Endothelial cell of umbilical vein (primary cell): ENCODE data around the gene TREH. TPM values are rescaled to one million over a fixed set of nuclear protein-coding genes. Genes with fewer than 3 reads are reported as not detected.

Source experiments
- BruUV-seq: library from RNA; stranded (reverse); fragments of 400-500 nt; replicated peaks from 2 replicates; lab custom pipeline; 2021; lab: Mats Ljungman, UMichigan
- CTCF ChIA-PET: fragments of 300-600, 350-600 bp; sonication (Branson Sonifier 250); formaldehyde crosslinking; loops from one replicate; lab custom pipeline; 2021; ENCODE audit warnings: antibody characterized with exemption, inconsistent platforms; lab: Charles Lee
- POLR2A ChIA-PET: fragments of 300-600, 350-600 bp; sonication (Branson Sonifier 250); formaldehyde crosslinking; loops from one replicate; lab custom pipeline; 2021; ENCODE audit warnings: antibody characterized with exemption, inconsistent platforms; lab: Charles Lee
- DNase-seq: peaks from one replicate; pipeline ENCODE4 v3.0.0-alpha.2; 2011; ENCODE audit warnings: low read depth, low spot score
- FAIRE-seq: peaks from 2 replicates; lab custom pipeline; 2011; peaks lifted over from hg19 to GRCh38; lab: Jason Lieb, UNC
- H2AFZ ChIP-seq: 2 replicates; pipeline ENCODE4 v1.6.0; 2012; ENCODE audit warnings: low read depth, low read length, control low read depth, inconsistent platforms
- H3K27ac ChIP-seq: 2 replicates; pipeline ENCODE4 v1.5.1; 2011; ENCODE audit warnings: low read depth, mild to moderate bottlenecking, control low read depth, low read length, moderate library complexity; ENCODE audit not compliant: insufficient read depth
- H3K27me3 ChIP-seq, 2 experiments: 2 replicates each; pipeline versions ENCODE4 v1.6.0 to v1.6.1; 2011; ENCODE audit warnings: low read length in 2 of 2, mixed read lengths in 1 of 2; ENCODE audit not compliant: control insufficient read depth in 2 of 2, insufficient read depth in 2 of 2
- H3K36me3 ChIP-seq, 2 experiments: 2 replicates in 1 of 2; 3 replicates in 1 of 2; pipeline ENCODE4 v1.5.1; 2011; ENCODE audit warnings: low read length in 2 of 2, mild to moderate bottlenecking in 1 of 2, moderate library complexity in 1 of 2; ENCODE audit not compliant: control insufficient read depth in 2 of 2, insufficient read depth in 2 of 2; ENCODE audit errors: extremely low read depth in 1 of 2
- H3K4me1 ChIP-seq: 3 replicates; pipeline ENCODE4 v1.5.1; 2011; ENCODE audit warnings: mild to moderate bottlenecking, low read length; ENCODE audit not compliant: control insufficient read depth, insufficient read depth; ENCODE audit errors: extremely low read depth
- H3K4me2 ChIP-seq: 2 replicates; pipeline ENCODE4 v1.6.1; 2011; ENCODE audit warnings: low read length, control low read depth, mixed read lengths; ENCODE audit not compliant: insufficient read depth
- H3K4me3 ChIP-seq, 3 experiments: fragments of 200-600 bp in 1 of 3; sonication (generic), shearing (Covaris generic) in 1 of 3; replicated peaks in 1 of 3; 2 replicates each; pipeline ENCODE4 v1.5.1; 2011 to 2016; ENCODE audit warnings: control low read depth in 3 of 3, low read length in 3 of 3, mild to moderate bottlenecking in 2 of 3, inconsistent platforms in 1 of 3, low read depth in 1 of 3, moderate library complexity in 1 of 3; ENCODE audit not compliant: insufficient read depth in 1 of 3
- H3K79me2 ChIP-seq: 2 replicates; pipeline ENCODE4 v1.6.0; 2012; ENCODE audit warnings: low read length, inconsistent platforms; ENCODE audit not compliant: control insufficient read depth, insufficient read depth
- H3K9ac ChIP-seq: replicated peaks from 2 replicates; pipeline ENCODE3; 2011; ENCODE audit warnings: low read length, control low read depth; ENCODE audit not compliant: insufficient read depth; ENCODE audit errors: extremely low read depth
- H3K9me1 ChIP-seq: replicated peaks from 3 replicates; pipeline ENCODE4 v1.6.0; 2011; ENCODE audit warnings: mild to moderate bottlenecking, low read length; ENCODE audit not compliant: control insufficient read depth, insufficient read depth; ENCODE audit errors: extremely low read depth
- H3K9me3 ChIP-seq: replicated peaks from 2 replicates; pipeline ENCODE4 v1.5.1; 2012; ENCODE audit warnings: low read length, inconsistent platforms; ENCODE audit not compliant: control insufficient read depth, insufficient read depth
- H4K20me1 ChIP-seq: replicated peaks from 2 replicates; pipeline ENCODE3; 2011; ENCODE audit warnings: mild to moderate bottlenecking, low read length; ENCODE audit not compliant: control insufficient read depth, insufficient read depth; ENCODE audit errors: extremely low read depth
- EZH2 ChIP-seq: IDR thresholded peaks from 2 replicates; pipeline ENCODE4 v1.6.1; 2012; ENCODE audit warnings: borderline replicate concordance, low read depth, mild to moderate bottlenecking, moderate library complexity, low read length, inconsistent platforms; ENCODE audit not compliant: severe bottlenecking
- FOS ChIP-seq: IDR thresholded peaks from 2 replicates; pipeline ENCODE4 v1.6.1; 2011; ENCODE audit warnings: mild to moderate bottlenecking, low read length, moderate library complexity, borderline replicate concordance; ENCODE audit not compliant: insufficient read depth
- GATA2 ChIP-seq: IDR thresholded peaks from 2 replicates; pipeline ENCODE4 v1.7.0; 2011; ENCODE audit warnings: low read depth, mild to moderate bottlenecking, moderate library complexity, mixed read lengths, low read length; ENCODE audit not compliant: insufficient read length, insufficient read depth
- JUN ChIP-seq: IDR thresholded peaks from 2 replicates; pipeline ENCODE4 v1.6.1; 2011; ENCODE audit warnings: borderline replicate concordance, low read depth; ENCODE audit not compliant: insufficient read length, insufficient read depth
- MYC ChIP-seq: IDR thresholded peaks from one replicate; pipeline ENCODE4 v1.6.1; 2011; ENCODE audit warnings: mild to moderate bottlenecking, low read depth, low read length
- POLR2A ChIP-seq: IDR thresholded peaks from 2 replicates; pipeline ENCODE4 v1.6.1; 2012; ENCODE audit warnings: low read depth, mild to moderate bottlenecking, control low read depth, low read length
- POLR2AphosphoS5 ChIP-seq: IDR thresholded peaks from 2 replicates; pipeline ENCODE4 v1.6.1; 2012; ENCODE audit warnings: low read depth, mild to moderate bottlenecking, control low read depth, low read length, moderate library complexity; ENCODE audit not compliant: insufficient read depth
- dilution Hi-C: fragments of 300-500 bp; cut with MboI; formaldehyde crosslinking; loops from one replicate; pipeline ENCODE4 v1.15.0; 2019; ENCODE audit warnings: low sequenced_read_pairs; ENCODE audit not compliant: extremely low pct_ligation_motif_present
- intact Hi-C: fragments of 100-400 bp; cut with micrococcal nuclease; formaldehyde crosslinking; loops from one replicate; pipeline ENCODE4 v1.10.0; 2022
- polyA plus RNA-seq, 4 experiments: library from polyadenylated mRNA; depleted of rRNA in 3 of 4; stranded (reverse) in 3 of 4; unstranded in 1 of 4; fragments of >200 nt; gene quantifications; 2 replicates each; pipeline versions ENCODE4 v1.2.1 to v1.2.3, GENCODE V29; 2011 to 2012; ENCODE audit warnings: missing spikeins in 1 of 4
- total RNA-seq: library from RNA; stranded (reverse); gene quantifications from 2 replicates; pipeline ENCODE4 v1.2.3, GENCODE V29; 2021
- TF ChIP-seq, protein P1 (sequence below), 2 donors: IDR thresholded peaks; 1 replicate in 1 of 2; 2 replicates in 1 of 2; pipeline ENCODE4 v1.5.1; 2011; ENCODE audit warnings: low read length in 2 of 2, mild to moderate bottlenecking in 2 of 2, moderate library complexity in 2 of 2, control low read depth in 1 of 2, inconsistent platforms in 1 of 2, low read depth in 1 of 2; ENCODE audit not compliant: insufficient read depth in 1 of 2; ENCODE audit errors: extremely low read depth in 1 of 2
- TF ChIP-seq, protein P2 (sequence below): IDR thresholded peaks from 2 replicates; pipeline ENCODE4 v1.6.1; 2011; ENCODE audit not compliant: insufficient read depth, insufficient read length

TREH gene
- total and polyA plus RNA-seq, 2 donors (not counting 3 experiments of a cell fraction or from before 2014, with no cell fraction given), result not detected

DNA sequence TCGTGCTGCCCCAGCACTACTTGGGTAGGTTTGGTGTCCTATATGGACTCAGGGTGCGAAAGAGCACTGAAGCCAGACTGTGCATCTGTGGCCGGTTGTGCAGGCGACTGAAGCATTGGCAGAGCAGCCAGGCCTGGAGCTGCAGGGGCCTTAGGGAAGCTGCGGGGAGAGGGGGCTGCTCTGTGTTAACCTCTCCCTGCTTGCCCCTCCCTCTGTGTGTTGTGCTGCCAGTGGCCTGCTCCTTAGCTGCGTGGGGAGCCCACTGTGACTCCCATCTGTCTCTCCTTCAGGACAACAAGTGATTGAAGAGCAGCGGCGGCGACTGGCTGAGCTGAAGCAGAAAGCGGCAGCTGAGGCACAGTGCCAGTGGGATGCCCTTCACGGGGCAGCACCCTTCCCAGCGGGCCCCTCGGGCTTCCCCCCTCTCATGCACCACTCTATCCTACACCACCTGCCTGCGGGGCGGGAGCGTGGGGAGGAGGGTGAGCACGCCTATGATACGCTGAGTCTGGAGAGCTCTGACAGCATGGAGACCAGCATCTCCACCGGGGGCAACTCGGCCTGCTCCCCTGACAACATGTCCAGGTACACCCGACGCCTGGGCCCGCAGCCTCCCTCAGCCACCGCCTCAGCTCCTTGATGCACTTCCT is 34.3 kb downstream of the TREH start:
- H3K4me2 ChIP-seq, result no peak overlapping the region
- H3K4me1 ChIP-seq, result no peaks in the 10 kb centered on the region
- H3K27ac ChIP-seq, result no peak overlapping the region
- no peaks in the 10 kb centered on the region for H3K9me3 ChIP-seq
- CTCF ChIA-PET, result interaction anchor here (0.8 to 1.7 kb wide), 2 partner anchors 51 to 285 kb away, joined by 3 to 11 read pairs; no protein-coding TSS in a partner anchor
- H2AFZ ChIP-seq, result no peak overlapping the region
- intact Hi-C loops (no loop called here), dilution Hi-C loops (no loop called here)
- no peaks in the 10 kb centered on the region for H3K9me1 ChIP-seq
- DNase-seq, result no peak
- peaks cover 10% of the 10 kb centered on the region for H3K79me2 ChIP-seq
- no peak for FAIRE-seq
- H3K4me3 ChIP-seq, result no peak overlapping the region
- H3K9ac ChIP-seq, result no peak overlapping the region
- TF ChIP-seq POLR2A (no peak), POLR2AphosphoS5 (no peak), MYC (no peak), GATA2 (no peak), JUN (no peak), EZH2 (no peak), FOS (no peak)
- TF ChIP-seq, protein P1, sequence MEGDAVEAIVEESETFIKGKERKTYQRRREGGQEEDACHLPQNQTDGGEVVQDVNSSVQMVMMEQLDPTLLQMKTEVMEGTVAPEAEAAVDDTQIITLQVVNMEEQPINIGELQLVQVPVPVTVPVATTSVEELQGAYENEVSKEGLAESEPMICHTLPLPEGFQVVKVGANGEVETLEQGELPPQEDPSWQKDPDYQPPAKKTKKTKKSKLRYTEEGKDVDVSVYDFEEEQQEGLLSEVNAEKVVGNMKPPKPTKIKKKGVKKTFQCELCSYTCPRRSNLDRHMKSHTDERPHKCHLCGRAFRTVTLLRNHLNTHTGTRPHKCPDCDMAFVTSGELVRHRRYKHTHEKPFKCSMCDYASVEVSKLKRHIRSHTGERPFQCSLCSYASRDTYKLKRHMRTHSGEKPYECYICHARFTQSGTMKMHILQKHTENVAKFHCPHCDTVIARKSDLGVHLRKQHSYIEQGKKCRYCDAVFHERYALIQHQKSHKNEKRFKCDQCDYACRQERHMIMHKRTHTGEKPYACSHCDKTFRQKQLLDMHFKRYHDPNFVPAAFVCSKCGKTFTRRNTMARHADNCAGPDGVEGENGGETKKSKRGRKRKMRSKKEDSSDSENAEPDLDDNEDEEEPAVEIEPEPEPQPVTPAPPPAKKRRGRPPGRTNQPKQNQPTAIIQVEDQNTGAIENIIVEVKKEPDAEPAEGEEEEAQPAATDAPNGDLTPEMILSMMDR (IDR thresholded peaks at IDR 0.05; ENCODE audit: extremely low read depth in 1 of 2, insufficient read depth in 1 of 2, low read depth in 1 of 2, low read length in 2 of 2), result no peak
- TF ChIP-seq, protein P2, sequence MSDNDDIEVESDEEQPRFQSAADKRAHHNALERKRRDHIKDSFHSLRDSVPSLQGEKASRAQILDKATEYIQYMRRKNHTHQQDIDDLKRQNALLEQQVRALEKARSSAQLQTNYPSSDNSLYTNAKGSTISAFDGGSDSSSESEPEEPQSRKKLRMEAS, result no peak
- no peaks in the 10 kb centered on the region for H3K27me3 ChIP-seq
- peaks cover 32 to 73% of the 10 kb centered on the region in 2 experiments for H3K36me3 ChIP-seq
- no TSS peak for BruUV-seq
- POLR2A ChIA-PET, result no interaction called here
- H4K20me1 ChIP-seq, result no peaks in the 10 kb centered on the region
